Rectal smooth muscle tissue (tissue), 1 donor: ENCODE data around the gene MUC2.

ENCODE experiments used
- H3K27ac ChIP-seq: one replicate; pipeline ENCODE4 v1.7.0; 2013; ENCODE audit warnings: low read depth, low read length, inconsistent platforms
- H3K27me3 ChIP-seq: one replicate; pipeline ENCODE4 v1.7.0; 2013; ENCODE audit warnings: low read length; ENCODE audit not compliant: control insufficient read depth, insufficient read depth
- H3K36me3 ChIP-seq: one replicate; pipeline ENCODE4 v1.7.0; 2013; ENCODE audit warnings: low read length; ENCODE audit not compliant: control insufficient read depth, insufficient read depth
- H3K4me1 ChIP-seq: one replicate; pipeline ENCODE4 v1.7.0; 2013; ENCODE audit warnings: low read length; ENCODE audit not compliant: control insufficient read depth, insufficient read depth
- H3K4me3 ChIP-seq: one replicate; pipeline ENCODE4 v1.7.0; 2013; ENCODE audit warnings: low read length
- H3K9ac ChIP-seq: one replicate; pipeline ENCODE4 v1.7.0; 2013; ENCODE audit warnings: low read length

The MUC2 gene

DNA sequence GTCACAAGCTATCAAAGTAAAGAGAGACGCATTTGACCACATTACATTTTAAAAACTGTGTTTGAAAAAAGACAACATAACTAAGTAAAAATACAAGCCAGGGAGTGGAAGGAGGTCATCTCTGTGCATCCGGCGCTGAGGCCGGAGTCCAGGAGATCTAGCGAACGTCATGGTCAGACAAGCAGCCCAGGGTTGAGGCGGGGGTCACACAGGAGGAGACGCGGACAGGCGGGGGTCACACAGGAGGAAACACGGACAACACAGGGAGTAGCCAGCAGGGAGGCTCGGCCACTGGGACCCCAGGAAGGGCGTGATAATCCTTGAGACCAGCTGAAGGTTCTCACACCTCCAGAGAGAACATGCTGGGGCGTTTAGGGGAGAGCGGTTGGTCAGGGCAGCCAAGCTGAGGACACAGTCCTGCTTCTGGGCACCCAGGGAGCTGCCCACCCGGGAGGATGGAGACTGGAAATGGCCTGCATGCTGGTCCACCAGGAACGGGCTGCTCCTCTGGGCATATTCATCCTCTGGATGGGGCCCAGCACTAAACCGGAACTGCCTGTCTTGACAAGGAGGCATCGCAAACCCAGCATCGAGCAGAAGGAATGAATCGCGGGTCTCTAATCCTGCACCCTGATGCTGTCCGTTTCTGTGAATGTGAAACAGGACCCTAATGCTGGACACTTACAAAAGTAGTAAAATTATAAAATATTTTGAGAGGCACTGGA lies 42.2 kb downstream of the MUC2 start:
- no peaks in the 10 kb centered on the region for H3K27me3 ChIP-seq
- no peaks in the 10 kb centered on the region for H3K4me1 ChIP-seq

DNA sequence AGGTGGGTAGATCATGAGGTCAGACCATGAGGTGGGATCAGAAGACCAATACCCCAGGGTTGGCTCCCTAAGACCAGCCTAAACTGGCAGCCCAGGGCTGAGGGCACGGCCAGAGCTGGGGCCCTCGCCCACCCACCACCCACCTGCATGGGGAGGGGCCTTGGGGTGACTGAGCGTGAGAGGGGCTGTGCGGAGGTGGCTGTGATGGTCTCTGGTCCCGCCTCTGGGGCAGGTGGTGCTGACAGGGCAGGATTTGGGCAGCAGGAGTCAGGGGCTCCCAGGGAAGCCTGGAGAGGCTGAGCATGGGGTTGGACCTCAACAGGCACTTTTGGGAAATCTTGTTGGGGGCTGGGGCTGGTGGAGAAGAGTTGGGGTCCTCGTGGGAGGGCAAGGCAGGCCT lies 43.3 kb downstream of the MUC2 start:
- no peak overlapping the region for H3K4me3 ChIP-seq
- H3K9ac ChIP-seq = no peak overlapping the region
- H3K27ac ChIP-seq = no peak overlapping the region
- no peaks in the 10 kb centered on the region for H3K36me3 ChIP-seq
- H3K4me1 ChIP-seq = no peaks in the 10 kb centered on the region
- H3K27me3 ChIP-seq = no peaks in the 10 kb centered on the region

More for the DNA sequence above, 42.2 kb downstream of the MUC2 start:
- Histone ChIP-seq H3K4me3 (no peak overlapping the region), H3K9ac (no peak overlapping the region), H3K27ac (no peak overlapping the region), H3K36me3 (no peaks in the 10 kb centered on the region)

DNA sequence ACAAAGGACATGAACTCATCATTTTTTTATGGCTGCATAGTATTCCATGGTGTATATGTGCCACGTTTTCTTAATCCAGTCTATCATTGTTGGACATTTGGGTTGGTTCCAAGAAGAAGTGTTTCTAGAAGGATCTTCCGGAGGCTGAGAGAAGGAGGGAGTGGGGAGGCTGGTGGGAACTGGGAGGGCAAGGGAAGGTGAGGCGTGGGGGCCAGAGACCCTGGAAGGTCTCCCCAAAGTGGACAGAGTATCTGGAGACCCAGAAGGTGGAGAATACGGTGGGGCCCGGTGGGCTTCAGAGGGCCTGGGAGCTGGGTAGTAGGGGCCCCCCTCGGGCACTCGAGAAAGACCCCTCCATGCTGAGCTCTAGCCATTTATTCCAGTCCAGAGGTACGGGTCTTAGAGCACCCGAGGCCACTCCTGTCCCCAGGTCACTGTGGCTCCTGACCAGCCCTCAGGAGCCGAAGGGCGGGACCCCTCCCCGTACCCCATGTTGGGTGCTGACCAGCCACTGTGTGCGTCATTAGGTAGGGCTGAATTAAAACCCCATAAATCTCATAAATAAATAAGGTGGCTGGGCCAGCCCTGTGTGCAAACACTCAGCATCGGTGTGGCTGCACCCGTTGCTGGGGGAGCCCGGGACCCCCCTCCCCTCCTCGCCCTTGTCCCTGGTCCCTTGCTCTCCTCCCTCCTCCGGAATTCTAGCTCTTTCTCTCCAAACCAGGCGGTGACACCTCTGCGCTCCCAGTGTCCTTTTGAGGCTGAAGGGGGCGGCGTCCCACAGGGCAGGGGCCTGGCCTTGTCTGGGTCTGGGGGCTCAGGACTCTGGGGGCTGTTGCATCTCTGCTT lies 44.3 kb downstream of the MUC2 start:
- Histone ChIP-seq H3K9ac (no peak overlapping the region), H3K36me3 (no peaks in the 10 kb centered on the region)

DNA sequence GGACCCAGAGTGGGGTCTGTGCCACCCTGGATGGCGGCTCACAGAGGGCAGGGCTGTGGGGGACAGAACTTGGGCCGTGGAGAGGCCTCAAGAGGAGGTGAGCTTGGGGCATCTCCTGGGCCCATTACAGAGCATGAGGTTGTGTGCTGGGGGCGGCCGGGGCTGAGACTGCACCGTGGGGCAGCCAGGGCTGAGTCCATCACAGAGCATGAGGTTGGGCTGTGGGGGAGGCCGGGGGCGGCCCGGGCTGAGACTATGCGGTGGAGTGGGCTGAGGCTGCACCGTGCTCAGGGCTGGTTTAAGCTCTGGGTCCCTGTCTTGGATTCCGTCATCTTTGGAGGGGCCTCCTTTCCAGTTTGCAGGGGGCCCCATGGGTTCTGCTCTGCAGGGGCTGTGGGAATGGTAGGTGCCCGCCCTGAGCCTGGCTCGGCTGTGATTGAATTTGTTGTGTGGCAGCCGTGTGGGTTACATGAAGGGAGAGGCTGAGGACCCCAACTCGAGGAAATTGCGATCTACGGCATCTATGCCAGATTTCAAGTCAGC lies 45.0 kb downstream of the MUC2 start:
- H3K9ac ChIP-seq = no peak overlapping the region
- no peak overlapping the region for H3K27ac ChIP-seq
- no peaks in the 10 kb centered on the region for H3K27me3 ChIP-seq
- H3K36me3 ChIP-seq = no peaks in the 10 kb centered on the region
- H3K4me3 ChIP-seq = no peak overlapping the region
- H3K4me1 ChIP-seq = no peaks in the 10 kb centered on the region

More for the DNA sequence above, 44.3 kb downstream of the MUC2 start:
- Histone ChIP-seq H3K27ac (no peak overlapping the region), H3K4me1 (no peaks in the 10 kb centered on the region), H3K27me3 (no peaks in the 10 kb centered on the region), H3K4me3 (no peak overlapping the region)

DNA sequence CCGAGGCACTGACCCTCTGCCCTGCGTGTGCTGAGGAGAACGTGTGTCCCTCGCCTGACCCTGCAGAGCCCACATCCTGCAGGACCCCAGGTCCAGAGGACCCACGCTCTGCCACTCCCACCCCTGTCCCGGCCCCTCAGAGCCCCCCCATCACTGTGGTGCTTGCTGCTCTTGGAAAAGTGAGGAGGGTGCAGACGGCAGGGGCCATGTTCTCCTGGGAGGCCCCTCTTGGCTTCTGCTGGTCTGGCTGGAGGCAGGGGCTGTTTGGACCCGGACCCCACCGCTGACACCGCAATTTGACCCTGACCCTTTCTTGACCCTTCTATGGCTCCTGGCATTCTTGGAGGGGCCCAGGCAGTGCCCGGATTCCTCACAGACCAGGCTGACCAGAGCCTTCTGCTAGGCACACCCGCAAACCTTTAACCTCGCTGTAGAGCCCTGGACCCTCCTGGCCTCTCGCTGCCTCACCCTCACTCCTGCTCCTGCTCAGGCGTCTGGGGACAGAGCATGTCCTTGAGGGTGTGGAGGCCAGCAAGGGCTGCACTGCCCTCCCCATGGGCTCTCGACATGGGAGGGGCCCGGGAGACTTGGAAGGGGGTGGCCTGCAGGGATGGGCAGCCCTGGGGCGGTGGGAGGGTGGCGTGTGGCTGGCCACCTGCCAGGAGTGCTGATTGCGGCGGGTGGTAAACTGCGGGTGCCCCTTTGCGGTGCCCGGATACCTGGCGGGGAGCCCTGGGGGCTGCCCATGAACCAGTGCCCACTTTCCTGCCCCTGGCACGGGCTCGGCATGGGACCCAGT lies 46.1 kb downstream of the MUC2 start:
- Histone ChIP-seq H3K9ac (no peak overlapping the region), H3K27me3 (no peaks in the 10 kb centered on the region), H3K27ac (no peak overlapping the region), H3K36me3 (no peaks in the 10 kb centered on the region), H3K4me1 (no peaks in the 10 kb centered on the region), H3K4me3 (no peak overlapping the region)

DNA sequence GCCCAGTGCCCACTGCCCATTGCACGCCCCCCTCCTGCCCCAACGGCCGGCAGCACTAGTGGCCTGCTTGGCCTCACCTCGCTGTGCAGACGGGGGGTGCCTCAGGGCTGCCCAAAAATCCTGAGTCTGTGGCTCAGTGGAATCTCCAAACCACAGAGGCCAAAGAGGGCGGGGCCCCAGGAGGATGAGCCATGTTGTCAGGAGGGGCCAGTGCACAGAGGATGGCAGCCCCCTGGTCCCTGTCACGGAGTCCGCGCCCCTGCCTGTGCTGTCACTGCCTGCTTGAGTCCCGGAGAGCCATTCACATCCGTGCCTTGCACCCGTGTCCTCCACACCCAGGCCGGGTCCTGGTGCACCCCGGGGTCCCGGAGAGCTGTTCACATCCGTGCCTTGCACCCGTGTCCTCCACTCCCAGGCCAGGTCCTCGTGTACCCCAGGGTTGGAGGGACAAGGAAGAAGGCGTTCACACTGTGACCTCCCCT lies 46.7 kb downstream of the MUC2 start:
- Histone ChIP-seq H3K27ac (no peak overlapping the region), H3K9ac (no peak overlapping the region), H3K36me3 (no peaks in the 10 kb centered on the region), H3K27me3 (no peaks in the 10 kb centered on the region), H3K4me1 (no peaks in the 10 kb centered on the region), H3K4me3 (no peak overlapping the region)

DNA sequence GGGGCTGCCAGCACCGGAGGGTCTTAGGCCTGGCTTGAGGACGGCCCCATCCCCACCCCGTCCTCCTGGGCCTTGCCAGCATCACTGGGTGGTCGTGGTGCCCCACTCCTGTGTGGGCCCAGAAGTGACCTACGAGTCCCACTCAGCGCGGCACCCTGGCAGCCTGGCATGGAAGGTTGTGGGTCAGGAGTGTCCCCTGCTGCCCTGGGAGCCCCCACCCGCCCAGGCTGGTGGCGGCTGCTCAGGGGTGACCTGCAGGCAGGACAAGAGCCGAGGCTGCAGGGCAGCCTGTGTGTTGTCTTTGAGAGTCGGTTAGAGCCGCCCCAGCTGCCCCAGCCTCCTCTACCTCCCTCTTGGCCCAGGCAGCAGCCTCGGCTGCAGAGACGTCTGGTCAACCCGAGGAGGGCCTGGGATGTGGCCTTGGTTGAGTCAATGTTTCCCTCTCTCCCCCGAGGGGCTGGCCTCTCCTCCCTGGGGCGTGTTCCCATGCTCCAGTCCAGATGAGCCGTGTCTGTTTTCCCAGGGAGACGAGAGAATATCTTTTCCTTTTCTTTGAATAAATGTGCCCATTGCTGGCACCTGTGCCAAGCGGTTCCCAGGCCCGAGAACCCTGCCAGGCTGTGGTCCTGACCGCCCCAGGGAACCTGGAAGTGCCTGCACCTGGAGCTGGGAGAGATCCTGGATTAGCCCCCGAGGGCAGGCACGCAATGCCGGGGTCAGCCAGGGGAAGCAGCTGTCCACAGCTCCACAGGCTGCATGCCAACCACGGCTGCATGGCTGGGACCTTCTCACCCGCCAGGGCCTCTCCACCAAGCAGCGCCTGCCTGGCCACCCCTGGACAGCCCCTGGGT lies 47.4 kb downstream of the MUC2 start:
- H3K27me3 ChIP-seq = peaks cover 3% of the 10 kb centered on the region

DNA sequence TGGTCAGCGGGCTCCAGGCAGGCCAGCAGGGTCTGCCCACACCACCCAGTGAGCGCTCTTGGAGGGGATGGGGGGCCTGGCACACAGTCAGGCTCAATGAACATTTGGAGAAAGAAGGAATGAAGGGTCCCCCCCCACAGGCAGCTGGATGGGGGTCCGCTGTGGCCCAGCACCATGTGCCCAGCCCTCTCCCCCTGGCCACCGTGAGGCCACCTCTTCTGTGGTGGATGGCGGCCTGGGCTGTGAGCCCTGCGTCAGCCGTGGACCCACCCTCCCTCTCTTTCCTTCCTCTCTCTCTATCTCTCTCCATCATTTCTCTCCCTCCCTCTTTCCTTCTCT lies 48.0 kb downstream of the MUC2 start:
- Histone ChIP-seq H3K27ac (no peak overlapping the region), H3K36me3 (no peaks in the 10 kb centered on the region), H3K27me3 (peaks cover 3% of the 10 kb centered on the region), H3K4me1 (no peaks in the 10 kb centered on the region), H3K4me3 (no peak overlapping the region), H3K9ac (no peak overlapping the region)

More for the DNA sequence above, 47.4 kb downstream of the MUC2 start:
- Histone ChIP-seq H3K9ac (no peak overlapping the region), H3K36me3 (no peaks in the 10 kb centered on the region), H3K27ac (no peak overlapping the region), H3K4me3 (no peak overlapping the region), H3K4me1 (no peaks in the 10 kb centered on the region)

DNA sequence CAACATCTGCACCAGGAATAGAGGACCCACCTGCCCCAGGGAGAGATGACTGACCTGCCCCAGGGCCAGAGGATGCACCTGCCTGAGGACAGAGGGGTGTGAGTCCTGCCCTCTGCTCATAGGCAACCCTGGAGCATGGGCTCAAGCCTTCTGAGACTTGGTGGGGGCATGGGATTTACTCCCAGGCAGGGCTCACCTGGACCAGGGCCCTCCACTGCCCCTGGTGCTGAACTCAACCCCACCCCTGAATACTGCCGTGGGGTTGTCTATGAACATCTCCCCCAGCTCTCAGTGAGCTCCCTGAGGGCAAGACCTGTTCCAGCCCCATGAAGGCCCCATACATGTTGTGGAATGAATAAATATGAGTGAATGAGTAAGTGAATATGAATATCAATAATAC lies 49.3 kb downstream of the MUC2 start:
- Histone ChIP-seq H3K9ac (no peak overlapping the region), H3K4me3 (no peak overlapping the region), H3K27ac (no peak overlapping the region), H3K27me3 (peaks cover 3% of the 10 kb centered on the region), H3K36me3 (no peaks in the 10 kb centered on the region), H3K4me1 (no peaks in the 10 kb centered on the region)
